Transverse colon (tissue), 4 donors: ENCODE data around the gene AURKAIP1. TPM values are rescaled to one million over a fixed set of nuclear protein-coding genes. Genes with fewer than 3 reads are reported as not detected.

ENCODE experiments used
- DNase-seq: peaks from one replicate; pipeline ENCODE4 v3.0.0-alpha.2; 2019
- H3K27ac ChIP-seq, 4 donors: fragments of 200-600 bp; sonication (generic); 2 replicates each; pipeline ENCODE4 v1.5.1; 2016 to 2018; ENCODE audit warnings: inconsistent platforms in 4 of 4
- H3K27me3 ChIP-seq: fragments of 200-600 bp; sonication (generic); 2 replicates; pipeline ENCODE4 v1.5.1; 2017; ENCODE audit warnings: inconsistent platforms
- H3K36me3 ChIP-seq, 4 donors: fragments of 200-600 bp; sonication (generic); 2 replicates each; pipeline ENCODE4 v1.5.1; 2017 to 2019; ENCODE audit warnings: inconsistent platforms in 4 of 4
- H3K4me1 ChIP-seq, 4 donors: fragments of 200-600 bp; sonication (generic); 2 replicates each; pipeline ENCODE4 v1.5.1; 2017 to 2020; ENCODE audit warnings: inconsistent platforms in 4 of 4
- H3K4me3 ChIP-seq, 4 donors: fragments of 200-600 bp; sonication (generic); 1 replicate in 1 of 4; 2 replicates in 3 of 4; pipeline versions ENCODE4 v1.5.1 to v1.6.1; 2017 to 2019; ENCODE audit warnings: inconsistent platforms in 4 of 4
- H3K9me3 ChIP-seq, 2 donors: fragments of 200-600 bp; sonication (generic); 2 replicates each; pipeline ENCODE4 v1.5.1; 2017 to 2019; ENCODE audit warnings: inconsistent platforms in 2 of 2
- EP300 ChIP-seq: sonication (generic); formaldehyde crosslinking; IDR thresholded peaks from one replicate; pipeline ENCODE4 v1.6.1; 2017; ENCODE audit warnings: antibody characterized with exemption, low read depth
- POLR2A ChIP-seq: fragments of 450-650 bp; IDR thresholded peaks from one replicate; pipeline ENCODE4 v1.6.1; 2016; ENCODE audit warnings: antibody characterized with exemption, mild to moderate bottlenecking, moderate library complexity
- POLR2AphosphoS5 ChIP-seq, 3 donors: sonication (generic); formaldehyde crosslinking; IDR thresholded peaks; one replicate each; pipeline ENCODE4 v1.6.1; 2016; ENCODE audit warnings: antibody characterized with exemption in 3 of 3
- WGBS, 2 donors: methylation state at CpG; one replicate each; pipeline ENCODE4 v1.1.5; 2018; ENCODE audit warnings: low coverage in 1 of 2; 5-methylcytosine and 5-hydroxymethylcytosine counted together
- in situ Hi-C, 4 donors: fragments of 200-750 bp; cut with MboI; loops; one replicate each; pipeline versions ENCODE4 v1.15.0 to v1.15.1; 2017; ENCODE audit warnings: low sequenced_read_pairs in 3 of 4, low pct_ligation_motif_present in 1 of 4, low pct_unique_long_range_greater_than_20kb in 1 of 4
- intact Hi-C: fragments of 100-400 bp; cut with DNase I; formaldehyde crosslinking; loops from one replicate; pipeline ENCODE4 v1.15.1; 2023; ENCODE audit warnings: low total_unique reads
- total RNA-seq, 4 donors: library from RNA; depleted of rRNA; stranded (reverse); fragments of >200 nt; gene quantifications; one replicate each; pipeline ENCODE4 v1.1.0, GENCODE V29; 2016
- TF ChIP-seq, protein P1 (sequence below), 5 experiments: fragments of 200-600 bp in 3 of 5; fragments of 450-650 bp in 2 of 5; sonication (generic) in 3 of 5; IDR thresholded peaks; 1 replicate in 2 of 5; 2 replicates in 3 of 5; pipeline ENCODE4 v1.5.1; 2016 to 2017; ENCODE audit warnings: antibody characterized with exemption in 5 of 5, inconsistent platforms in 3 of 5, mild to moderate bottlenecking in 2 of 5, moderate library complexity in 1 of 5

Gene AURKAIP1
- total RNA-seq, 4 donors from 2014 or later: 110 to 197 (median 167) TPM

DNA sequence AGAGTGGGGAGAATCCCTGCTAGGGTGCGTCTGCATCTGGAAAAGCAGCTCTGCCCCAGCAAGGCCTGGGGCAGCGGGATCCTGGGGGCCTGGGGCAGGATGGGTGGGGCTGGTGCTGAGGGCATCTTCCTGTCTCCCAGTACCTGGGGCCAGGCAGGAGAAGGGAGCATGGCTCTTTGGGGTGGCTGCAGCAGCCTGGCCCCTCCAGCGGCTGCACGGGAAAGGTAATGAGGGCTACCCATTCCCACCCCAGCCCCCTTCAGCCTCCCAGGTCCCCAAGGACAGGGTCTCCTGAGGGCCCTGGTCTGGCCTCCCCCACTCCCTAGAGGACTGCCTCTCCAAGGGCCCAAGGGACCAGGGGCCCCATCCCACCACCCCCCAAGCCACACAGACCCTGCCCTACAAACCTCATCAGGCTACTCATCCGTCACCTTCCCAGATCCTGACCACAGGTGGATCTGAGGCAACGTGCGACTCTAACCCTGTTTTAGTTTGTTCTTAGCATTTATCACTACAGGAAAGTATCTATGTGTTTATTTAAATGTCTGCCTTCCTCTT is 47.0 kb upstream of the AURKAIP1 start:
- no peaks in the 10 kb centered on the region for H3K36me3 ChIP-seq
- in situ Hi-C loops (no loop called here), intact Hi-C loops (no loop called here)
- H3K9me3 ChIP-seq: no peaks in the 10 kb centered on the region
- TF ChIP-seq POLR2AphosphoS5 (IDR thresholded peaks at IDR 0.05) (no peak), EP300 (no peak), POLR2A (no peak)
- TF ChIP-seq, protein P1, sequence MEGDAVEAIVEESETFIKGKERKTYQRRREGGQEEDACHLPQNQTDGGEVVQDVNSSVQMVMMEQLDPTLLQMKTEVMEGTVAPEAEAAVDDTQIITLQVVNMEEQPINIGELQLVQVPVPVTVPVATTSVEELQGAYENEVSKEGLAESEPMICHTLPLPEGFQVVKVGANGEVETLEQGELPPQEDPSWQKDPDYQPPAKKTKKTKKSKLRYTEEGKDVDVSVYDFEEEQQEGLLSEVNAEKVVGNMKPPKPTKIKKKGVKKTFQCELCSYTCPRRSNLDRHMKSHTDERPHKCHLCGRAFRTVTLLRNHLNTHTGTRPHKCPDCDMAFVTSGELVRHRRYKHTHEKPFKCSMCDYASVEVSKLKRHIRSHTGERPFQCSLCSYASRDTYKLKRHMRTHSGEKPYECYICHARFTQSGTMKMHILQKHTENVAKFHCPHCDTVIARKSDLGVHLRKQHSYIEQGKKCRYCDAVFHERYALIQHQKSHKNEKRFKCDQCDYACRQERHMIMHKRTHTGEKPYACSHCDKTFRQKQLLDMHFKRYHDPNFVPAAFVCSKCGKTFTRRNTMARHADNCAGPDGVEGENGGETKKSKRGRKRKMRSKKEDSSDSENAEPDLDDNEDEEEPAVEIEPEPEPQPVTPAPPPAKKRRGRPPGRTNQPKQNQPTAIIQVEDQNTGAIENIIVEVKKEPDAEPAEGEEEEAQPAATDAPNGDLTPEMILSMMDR (IDR thresholded peaks at IDR 0.05): no peak
- DNase-seq: no peak
- H3K27me3 ChIP-seq: peaks cover 29% of the 10 kb centered on the region
- H3K27ac ChIP-seq: peak overlapping the region in 1 of 4 donors; percentile 4
- H3K4me1 ChIP-seq: peaks cover 0 to 15% (median 7%) of the 10 kb centered on the region in 4 donors
- 61 to 79% methylated on average over 3 to 7 of the region's 7 CpGs for WGBS, 2 donors
- no peak overlapping the region for H3K4me3 ChIP-seq

DNA sequence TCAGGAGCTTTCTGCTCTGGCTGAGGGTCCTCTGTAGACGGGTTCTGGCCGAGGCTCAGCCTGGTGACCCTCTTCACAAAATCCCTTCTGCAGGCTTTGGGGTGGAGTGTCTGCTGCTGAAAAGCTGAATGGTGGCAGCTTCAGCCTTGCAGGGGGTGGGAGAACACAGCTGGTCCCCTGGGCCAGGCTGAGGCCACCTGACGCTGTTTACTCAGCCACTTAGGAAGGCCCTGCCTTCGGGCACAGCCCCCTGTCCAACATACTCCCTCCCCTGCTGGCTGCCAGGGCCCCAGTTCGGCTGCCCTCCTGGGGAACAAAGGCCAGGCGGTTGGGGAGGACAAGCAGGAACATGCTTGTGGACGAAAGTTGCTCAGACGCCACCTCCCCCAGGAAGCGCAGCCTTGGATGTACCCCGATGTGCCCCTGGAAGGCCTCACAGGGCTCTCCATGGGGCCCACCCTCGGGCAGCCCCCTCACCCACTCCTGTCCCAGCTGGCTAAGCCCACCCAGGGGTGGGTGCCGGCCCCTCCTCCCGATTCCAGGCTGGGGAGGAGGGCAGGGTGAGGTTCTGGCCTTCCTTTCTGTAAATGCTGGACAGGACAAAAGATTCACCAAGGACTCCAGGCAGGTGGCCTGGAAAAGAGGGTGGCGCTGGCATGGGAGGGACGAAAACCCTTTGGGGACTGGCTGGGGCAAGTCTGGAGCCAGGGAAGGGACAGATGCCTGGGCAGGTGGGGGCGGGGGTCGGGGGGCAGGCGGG is 46.3 kb upstream of the AURKAIP1 start, which contains the start of gene ANKRD65:
Gene ANKRD65, minus strand, starts transcription at position 130 of the 760 bp plus-strand sequence. CDS start 271 bp downstream, outside the sequence.
- in situ Hi-C loops (no loop called here), intact Hi-C loops (no loop called here)
- Histone ChIP-seq H3K9me3 (no peaks in the 10 kb centered on the region), H3K4me1 (peaks cover 0 to 15% (median 7%) of the 10 kb centered on the region in 4 donors), H3K27ac (peak within 1 kb of the TSS; percentile 4 to 44 (median 33)), H3K4me3 (peak within 1 kb of the TSS in 3 of 4 donors; percentile 14 to 36 (median 35)), H3K27me3 (peaks cover 23% of the 10 kb centered on the region), H3K36me3 (no peaks in the 10 kb centered on the region)
- TF ChIP-seq, protein P1 (IDR thresholded peaks at IDR 0.05): no peak
- TF ChIP-seq POLR2A (no peak), EP300 (no peak), POLR2AphosphoS5 (IDR thresholded peaks at IDR 0.05) (no peak)
- 77% methylated on average over 18 of the region's 18 CpGs; no CpG with 5 or more reads in 1 of the 2 donors for WGBS, 2 donors
- DNase-seq: no peak

DNA sequence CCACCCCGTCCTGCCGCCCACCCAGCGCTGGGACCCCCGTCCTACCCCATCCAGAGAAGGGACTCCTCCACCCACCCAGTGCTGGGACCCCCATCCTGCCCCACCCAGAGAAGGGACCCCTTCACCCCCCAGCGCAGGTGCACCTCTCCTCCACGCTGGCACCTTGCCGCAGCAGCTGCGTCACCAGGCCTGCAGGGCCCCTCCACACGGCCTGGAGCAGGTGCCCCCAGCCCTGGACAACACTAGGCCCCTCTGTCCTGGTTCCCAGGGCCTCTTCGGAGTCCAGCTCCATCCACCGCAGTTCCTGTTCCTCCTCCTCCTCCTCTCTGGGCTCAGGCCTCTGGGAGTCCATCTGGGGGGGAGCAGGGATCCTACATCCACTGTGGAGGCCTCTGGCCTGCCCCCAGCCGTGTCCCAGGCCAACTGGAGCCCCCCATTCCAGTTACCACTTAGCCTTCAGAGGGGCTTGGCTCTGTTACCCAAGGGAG is 45.7 kb upstream of the AURKAIP1 start:
- WGBS, 2 donors: 72% methylated on average over 9 of the region's 12 CpGs; no CpG with 5 or more reads in 1 of the 2 donors
- Histone ChIP-seq H3K27me3 (peaks cover 18% of the 10 kb centered on the region), H3K4me1 (peaks cover 0 to 15% (median 7%) of the 10 kb centered on the region in 4 donors), H3K9me3 (no peaks in the 10 kb centered on the region), H3K27ac (peak overlapping the region; percentile 4 to 44 (median 33)), H3K36me3 (no peaks in the 10 kb centered on the region), H3K4me3 (peak overlapping the region in 3 of 4 donors; percentile 14 to 36 (median 35))
- TF ChIP-seq EP300: no peak
- DNase-seq: no peak
- intact Hi-C loops: no loop called here
- in situ Hi-C loops: no loop called here

DNA sequence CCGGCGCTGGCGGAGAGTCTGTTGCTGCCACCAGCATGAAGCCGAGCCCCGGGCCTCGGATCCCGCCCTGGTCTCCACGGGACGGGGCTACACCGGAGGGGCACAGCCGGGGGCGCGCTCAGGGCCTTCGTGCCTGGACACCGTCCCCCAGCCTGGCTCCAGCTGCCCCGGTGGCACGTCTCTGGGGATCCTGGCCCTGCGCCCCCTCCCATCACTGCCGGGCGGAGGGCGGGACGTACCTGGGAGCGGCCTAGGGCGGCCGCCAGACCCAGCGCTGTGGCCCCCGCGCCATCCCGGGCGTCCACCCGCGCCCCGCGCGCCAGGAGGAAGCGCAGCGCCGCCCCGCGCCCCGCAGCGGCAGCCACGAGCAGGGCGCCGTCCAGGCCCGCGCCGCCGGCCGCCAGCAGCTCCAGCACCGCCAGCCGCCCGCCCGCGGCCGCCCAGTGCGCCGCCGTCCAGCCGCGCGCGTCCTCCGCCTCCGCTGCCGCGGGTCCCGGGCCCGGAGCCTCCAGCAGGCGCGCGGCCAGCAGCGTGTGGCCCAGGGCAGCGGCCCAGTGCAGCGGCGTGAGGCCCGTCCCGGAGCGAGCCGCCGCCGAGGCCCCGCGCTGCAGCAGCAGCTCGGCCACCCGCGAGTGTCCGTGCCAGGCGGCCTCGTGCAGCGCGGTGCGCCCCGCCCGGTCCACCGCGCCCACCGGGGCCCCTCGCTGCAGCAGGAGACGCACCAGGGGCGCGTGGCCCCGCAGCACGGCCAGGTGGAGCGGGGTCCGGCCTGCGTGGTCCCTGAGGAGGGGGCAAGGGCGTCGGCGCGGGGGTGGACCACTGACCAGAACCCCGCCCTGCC is 45.0 kb upstream of the AURKAIP1 start:
- TF ChIP-seq POLR2AphosphoS5 (IDR thresholded peaks at IDR 0.05) (no peak), POLR2A (no peak), EP300 (no peak)
- TF ChIP-seq, protein P1 (IDR thresholded peaks at IDR 0.05): no peak
- H3K4me3 ChIP-seq: peak overlapping the region in 3 of 4 donors; percentile 24 to 44 (median 35)
- H3K4me1 ChIP-seq: peaks cover 0 to 15% (median 7%) of the 10 kb centered on the region in 4 donors
- intact Hi-C loops: no loop called here
- peak overlapping the region; percentile 59 to 86 (median 76) for H3K27ac ChIP-seq
- H3K27me3 ChIP-seq: peaks cover 14% of the 10 kb centered on the region
- DNase-seq: no peak
- in situ Hi-C loops: no loop called here
- H3K9me3 ChIP-seq: no peaks in the 10 kb centered on the region
- H3K36me3 ChIP-seq: no peaks in the 10 kb centered on the region
- 49% methylated on average over 55 of the region's 112 CpGs; no CpG with 5 or more reads in 1 of the 2 donors for WGBS, 2 donors
